GM10266 (cell line): Measurements from ENCODE around the gene TMEM244.

Experiments
- DNase-seq: peaks from one replicate; pipeline ENCODE4 v3.0.0; 2012; ENCODE audit errors: extremely low spot score
- TF ChIP-seq, protein P1 (sequence below): IDR thresholded peaks from 2 replicates; pipeline ENCODE4 v1.5.1; 2012; ENCODE audit warnings: mild to moderate bottlenecking, low read depth; ENCODE audit not compliant: control insufficient read depth, insufficient read depth; ENCODE audit errors: missing control alignments

TMEM244 gene

GRCh38 chr6:129853996-129854711 lies 7.0 kb downstream of the TMEM244 start:
- TF ChIP-seq, protein P1, sequence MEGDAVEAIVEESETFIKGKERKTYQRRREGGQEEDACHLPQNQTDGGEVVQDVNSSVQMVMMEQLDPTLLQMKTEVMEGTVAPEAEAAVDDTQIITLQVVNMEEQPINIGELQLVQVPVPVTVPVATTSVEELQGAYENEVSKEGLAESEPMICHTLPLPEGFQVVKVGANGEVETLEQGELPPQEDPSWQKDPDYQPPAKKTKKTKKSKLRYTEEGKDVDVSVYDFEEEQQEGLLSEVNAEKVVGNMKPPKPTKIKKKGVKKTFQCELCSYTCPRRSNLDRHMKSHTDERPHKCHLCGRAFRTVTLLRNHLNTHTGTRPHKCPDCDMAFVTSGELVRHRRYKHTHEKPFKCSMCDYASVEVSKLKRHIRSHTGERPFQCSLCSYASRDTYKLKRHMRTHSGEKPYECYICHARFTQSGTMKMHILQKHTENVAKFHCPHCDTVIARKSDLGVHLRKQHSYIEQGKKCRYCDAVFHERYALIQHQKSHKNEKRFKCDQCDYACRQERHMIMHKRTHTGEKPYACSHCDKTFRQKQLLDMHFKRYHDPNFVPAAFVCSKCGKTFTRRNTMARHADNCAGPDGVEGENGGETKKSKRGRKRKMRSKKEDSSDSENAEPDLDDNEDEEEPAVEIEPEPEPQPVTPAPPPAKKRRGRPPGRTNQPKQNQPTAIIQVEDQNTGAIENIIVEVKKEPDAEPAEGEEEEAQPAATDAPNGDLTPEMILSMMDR = no peak
- no peak for DNase-seq

DNA sequence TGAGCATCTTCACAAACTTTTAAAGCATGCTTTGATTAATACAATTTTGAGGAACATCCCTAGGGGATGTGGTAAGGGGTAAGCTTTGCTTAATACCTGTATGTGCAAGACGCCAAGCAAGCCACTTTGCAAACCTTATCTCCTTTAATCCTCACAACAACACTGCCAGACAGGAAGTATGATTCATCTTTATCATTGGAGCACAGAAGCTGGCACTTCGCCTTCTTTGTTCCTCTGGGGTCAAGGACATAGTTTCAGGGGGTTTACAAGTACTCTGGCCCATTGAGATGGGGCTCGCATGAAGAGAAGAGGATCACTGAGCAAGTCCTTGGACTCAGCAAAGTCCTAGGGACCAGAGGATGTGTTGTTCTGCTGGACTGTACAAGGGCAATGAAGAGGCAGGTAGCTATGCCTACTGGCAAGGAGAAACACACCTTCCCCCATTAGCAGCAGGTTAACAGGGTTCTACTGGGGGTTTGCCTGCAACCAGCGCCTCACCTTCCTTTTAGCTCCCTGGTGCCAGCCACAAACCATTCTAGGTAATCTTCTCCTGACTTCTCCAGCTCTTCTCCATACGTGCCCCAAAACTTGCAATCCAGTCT lies 8.8 kb downstream of the TMEM244 start:
- TF ChIP-seq, protein P1 = no peak
- no peak for DNase-seq

DNA sequence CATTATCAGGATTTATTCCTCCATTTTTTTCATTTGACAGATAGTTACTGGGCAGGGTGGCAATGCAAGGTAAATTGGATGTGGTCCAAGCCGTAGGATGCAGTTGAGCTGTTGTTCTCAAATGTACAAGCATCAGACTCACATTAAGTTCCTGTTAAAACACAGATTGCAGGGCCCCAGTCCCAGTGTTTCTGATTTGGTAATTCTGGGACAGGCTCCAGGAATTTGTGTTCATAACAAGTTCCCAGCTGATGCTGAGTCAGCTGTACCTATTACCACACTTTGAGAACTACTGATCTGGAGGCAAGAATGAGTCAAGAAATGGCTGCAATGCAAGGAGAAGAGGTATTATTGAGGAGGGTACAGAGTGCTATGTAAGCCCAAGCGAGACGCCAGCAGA lies 11.7 kb downstream of the TMEM244 start:
- TF ChIP-seq, protein P1 = no peak
- no peak for DNase-seq

- TF ChIP-seq, protein P1 = no peak
Measured at GRCh38 chr6:129846761-129847160, 14.4 kb downstream of the TMEM244 start.

DNA sequence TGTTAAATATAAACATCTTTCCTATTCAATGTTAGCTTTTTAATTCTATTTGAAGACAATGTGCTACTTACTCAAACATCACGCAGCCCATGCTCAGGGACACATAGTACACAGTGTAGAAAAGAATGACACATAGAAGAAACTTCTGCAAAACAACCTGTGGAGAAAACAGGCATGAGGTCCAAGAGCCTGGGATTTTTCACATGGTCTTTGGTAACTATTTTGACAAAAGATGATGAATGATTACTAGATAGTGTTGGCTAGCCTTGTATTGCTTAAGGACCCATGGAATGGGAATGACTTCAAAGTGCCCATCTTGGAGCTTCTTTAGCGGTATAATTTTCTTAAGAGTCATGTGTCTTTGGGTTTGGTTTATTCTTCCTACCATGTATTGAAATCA lies 15.4 kb downstream of the TMEM244 start:
- TF ChIP-seq, protein P1 = no peak
- DNase-seq = no peak

More at GRCh38 chr6:129846761-129847160, 14.4 kb downstream of the TMEM244 start:
- no peak for DNase-seq

DNA sequence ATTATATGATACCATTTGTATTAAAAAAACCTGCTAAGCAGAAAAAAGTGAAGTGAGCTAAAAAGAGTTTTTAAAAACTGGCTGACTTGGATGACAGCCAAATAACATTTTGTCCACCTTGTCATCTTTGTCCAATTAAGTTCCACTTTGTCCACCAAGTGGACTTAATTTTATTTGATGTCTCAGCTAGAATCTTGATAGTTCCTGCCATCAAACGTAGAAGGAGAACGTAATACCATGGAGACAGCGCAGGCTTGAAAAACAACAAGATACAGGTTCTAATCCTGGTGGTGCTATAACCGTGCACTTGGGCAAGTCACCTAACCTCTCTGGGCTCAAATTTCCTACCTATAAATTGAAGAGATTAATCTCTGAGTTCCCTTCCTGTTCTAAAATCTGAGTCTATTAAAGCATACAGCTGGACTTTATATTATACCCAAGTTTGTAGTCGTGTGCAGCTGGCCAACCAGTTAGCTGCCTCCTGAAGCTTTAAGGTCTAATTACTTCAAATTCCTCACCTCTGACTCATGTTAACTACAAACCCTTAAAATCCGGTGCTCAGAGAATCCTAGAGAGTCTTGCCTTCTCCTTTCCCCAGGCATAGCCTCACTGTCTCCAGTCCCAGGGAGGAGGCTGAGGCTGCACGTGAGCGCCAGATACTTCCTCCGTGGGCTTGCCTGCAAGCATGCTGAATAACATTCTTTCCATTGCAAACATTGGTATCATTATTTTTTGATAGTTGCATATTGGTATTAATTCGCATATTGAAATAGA lies 16.8 kb downstream of the TMEM244 start:
- DNase-seq = no peak
- TF ChIP-seq, protein P1 = no peak
